Testis (tissue), 3 donors: ENCODE measurements around the gene ADAMTS15. TPM values are rescaled to one million over a fixed set of nuclear protein-coding genes. Genes with fewer than 3 reads are reported as not detected.

ENCODE experiments used
- DNase-seq: peaks from one replicate; pipeline ENCODE4 v3.0.0-alpha.2; 2019
- H3K27ac ChIP-seq, 2 donors: fragments of 200-600 bp; sonication (generic); one replicate each; pipeline ENCODE4 v1.5.1; 2019
- H3K27me3 ChIP-seq: fragments of 200-600 bp; sonication (generic); one replicate; pipeline ENCODE4 v1.5.1; 2019
- H3K36me3 ChIP-seq: fragments of 200-600 bp; sonication (generic); one replicate; pipeline ENCODE4 v1.5.1; 2017; ENCODE audit warnings: low read depth; ENCODE audit errors: missing control alignments
- H3K4me1 ChIP-seq: fragments of 200-600 bp; sonication (generic); one replicate; pipeline ENCODE4 v1.5.1; 2019
- H3K4me3 ChIP-seq, 2 donors: fragments of 200-600 bp; sonication (generic); one replicate each; pipeline ENCODE4 v1.5.1; 2017 to 2019
- H3K9me3 ChIP-seq: fragments of 200-600 bp; sonication (generic); one replicate; pipeline ENCODE4 v1.5.1; 2017
- CTCF ChIP-seq, 3 experiments: fragments of 450-650 bp in 2 of 3; fragments of 200-600 bp in 1 of 3; sonication (generic) in 1 of 3; IDR thresholded peaks; one replicate each; pipeline ENCODE4 v1.5.1; 2016 to 2019; ENCODE audit warnings: antibody characterized with exemption in 3 of 3, mild to moderate bottlenecking in 2 of 3, moderate library complexity in 1 of 3
- POLR2A ChIP-seq: fragments of 450-650 bp; IDR thresholded peaks from one replicate; pipeline ENCODE4 v1.6.1; 2017; ENCODE audit warnings: antibody characterized with exemption, mild to moderate bottlenecking, moderate library complexity
- WGBS, 2 donors: methylation state at CpG; one replicate each; pipeline ENCODE4 v1.1.5; 2018; 5-methylcytosine and 5-hydroxymethylcytosine counted together
- intact Hi-C: fragments of 100-400 bp; cut with DNase I; formaldehyde crosslinking; loops from one replicate; pipeline ENCODE4 v1.15.1; 2023; ENCODE audit warnings: low total_unique reads
- polyA plus RNA-seq: library from polyadenylated mRNA; stranded (reverse); fragments of 350-450 nt; fragmentation: Illumina TruSeq; extraction: RNeasy Lipid Tissue Mini Kit (QIAGEN cat#74804); gene quantifications from one replicate; pipeline ENCODE4 v1.2.3, GENCODE V29; 2014; ENCODE audit warnings: low read depth, low replicate concordance; ENCODE audit not compliant: insufficient read depth
- total RNA-seq, 2 donors: library from RNA; depleted of rRNA; stranded (reverse); fragments of >200 nt; gene quantifications; one replicate each; pipeline ENCODE4 v1.2.3, GENCODE V29; 2016

ADAMTS15 gene
- total and polyA plus RNA-seq, 3 donors from 2014 or later = 2.7 to 5.7 (median 2.8) TPM

- no peak for TF ChIP-seq POLR2A
- Histone ChIP-seq H3K27me3 (no peaks in the 10 kb centered on the region), H3K4me1 (no peaks in the 10 kb centered on the region), H3K4me3 (no peak overlapping the region), H3K27ac (no peak overlapping the region), H3K36me3 (no peaks in the 10 kb centered on the region), H3K9me3 (no peaks in the 10 kb centered on the region)
- intact Hi-C loops = no loop called here
- WGBS, 2 donors = 77 to 79% methylated on average over 23 to 24 of the region's 24 CpGs
- DNase-seq = no peak
Measured at GRCh38 chr11:130414107-130415080, 34.1 kb upstream of the ADAMTS15 start.

GRCh38 chr11:130415731-130416529 lies 32.5 kb upstream of the ADAMTS15 start:
- no peaks in the 10 kb centered on the region for H3K4me1 ChIP-seq
- H3K36me3 ChIP-seq = no peaks in the 10 kb centered on the region
- H3K4me3 ChIP-seq = no peak overlapping the region
- intact Hi-C loops = no loop called here
- TF ChIP-seq CTCF (IDR thresholded peaks at IDR 0.05) (no peak), POLR2A (no peak)
- 88 to 93% methylated on average over 27 to 37 of the region's 37 CpGs for WGBS, 2 donors
- H3K27me3 ChIP-seq = no peaks in the 10 kb centered on the region
- DNase-seq = no peak
- H3K9me3 ChIP-seq = no peaks in the 10 kb centered on the region
- no peak overlapping the region for H3K27ac ChIP-seq

GRCh38 chr11:130416530-130416882 lies 31.9 kb upstream of the ADAMTS15 start:
- H3K27ac ChIP-seq = no peak overlapping the region
- 79 to 84% methylated on average over 12 of the region's 12 CpGs for WGBS, 2 donors
- intact Hi-C loops = no loop called here
- no peaks in the 10 kb centered on the region for H3K36me3 ChIP-seq
- H3K4me3 ChIP-seq = no peak overlapping the region
- TF ChIP-seq POLR2A (no peak), CTCF (IDR thresholded peaks at IDR 0.05) (no peak)
- no peaks in the 10 kb centered on the region for H3K9me3 ChIP-seq
- H3K27me3 ChIP-seq = no peaks in the 10 kb centered on the region
- no peak for DNase-seq
- H3K4me1 ChIP-seq = no peaks in the 10 kb centered on the region

GRCh38 chr11:130416906-130417305 lies 31.5 kb upstream of the ADAMTS15 start:
- no peak overlapping the region for H3K27ac ChIP-seq
- H3K27me3 ChIP-seq = no peaks in the 10 kb centered on the region
- no peaks in the 10 kb centered on the region for H3K36me3 ChIP-seq
- DNase-seq = no peak
- no peak for TF ChIP-seq CTCF (IDR thresholded peaks at IDR 0.05)
- no peak for TF ChIP-seq POLR2A
- no peaks in the 10 kb centered on the region for H3K9me3 ChIP-seq
- intact Hi-C loops = no loop called here
- 96 to 97% methylated on average over 11 of the region's 11 CpGs for WGBS, 2 donors
- no peaks in the 10 kb centered on the region for H3K4me1 ChIP-seq
- H3K4me3 ChIP-seq = no peak overlapping the region

- 81 to 91% methylated on average over 4 to 5 of the region's 5 CpGs for WGBS, 2 donors
- no peak overlapping the region for H3K27ac ChIP-seq
- DNase-seq = no peak
- no peaks in the 10 kb centered on the region for H3K36me3 ChIP-seq
- no peak for TF ChIP-seq POLR2A
- no peak for TF ChIP-seq CTCF (IDR thresholded peaks at IDR 0.05)
- no peaks in the 10 kb centered on the region for H3K9me3 ChIP-seq
- no peaks in the 10 kb centered on the region for H3K27me3 ChIP-seq
- intact Hi-C loops = no loop called here
- H3K4me3 ChIP-seq = no peak overlapping the region
- no peaks in the 10 kb centered on the region for H3K4me1 ChIP-seq
Measured at GRCh38 chr11:130418210-130418609, 30.2 kb upstream of the ADAMTS15 start.
